G401 (cell line): Measurements from ENCODE around the gene NRXN2. TPM values are rescaled to one million over a fixed set of nuclear protein-coding genes. Genes with fewer than 3 reads are reported as not detected.
"Not testable (repeated sequence)": the region's sequence is repeated elsewhere in the genome, so short reads cannot be mapped to it uniquely, and the experiment has no call there.

Source experiments
- DNase-seq: peaks from one replicate; pipeline ENCODE4 v3.0.0-alpha.2; 2015; ENCODE audit warnings: low spot score
- in situ Hi-C: cut with HindIII; loops from 2 replicates; pipeline ENCODE4 v1.10.0; 2016; ENCODE audit warnings: low sequenced_read_pairs, mixed read lengths
- total RNA-seq: library from RNA; depleted of rRNA; stranded (reverse); fragments of >200 nt; shearing (Covaris generic); gene quantifications from 2 replicates; pipeline ENCODE4 v1.2.3, GENCODE V29; 2014

Gene NRXN2
- total RNA-seq, 1 experiment from 2014 or later: 16.7 TPM

DNA sequence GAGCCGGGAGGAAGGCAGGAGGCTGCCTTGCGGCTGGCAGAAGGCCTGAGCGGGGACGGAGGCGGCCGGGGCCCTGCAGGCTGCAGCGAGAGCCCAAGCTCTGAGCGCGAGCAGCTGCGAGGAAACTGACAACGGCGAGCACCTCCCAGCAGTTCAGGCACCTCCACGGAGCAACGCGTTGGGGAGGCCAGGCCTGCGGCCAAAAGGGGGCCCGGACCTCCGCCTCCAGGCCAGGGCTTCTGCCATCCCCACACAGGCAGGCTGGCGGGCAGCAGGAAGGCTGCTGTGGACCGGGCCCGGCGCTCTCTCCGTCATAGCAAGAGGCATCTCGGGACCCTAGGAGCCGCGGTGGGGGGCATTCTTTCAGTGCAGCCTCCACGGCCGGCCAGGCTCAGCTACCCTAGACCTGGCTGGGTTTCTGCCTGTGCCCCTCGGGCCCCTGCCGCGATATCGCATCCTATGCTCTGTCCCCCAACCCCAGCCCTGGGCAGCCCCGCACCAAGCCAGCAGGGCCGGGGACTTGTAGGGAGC is 154.9 kb downstream of the NRXN2 start:
- in situ Hi-C loops: no loop called here
- DNase-seq: peak; percentile 53

DNA sequence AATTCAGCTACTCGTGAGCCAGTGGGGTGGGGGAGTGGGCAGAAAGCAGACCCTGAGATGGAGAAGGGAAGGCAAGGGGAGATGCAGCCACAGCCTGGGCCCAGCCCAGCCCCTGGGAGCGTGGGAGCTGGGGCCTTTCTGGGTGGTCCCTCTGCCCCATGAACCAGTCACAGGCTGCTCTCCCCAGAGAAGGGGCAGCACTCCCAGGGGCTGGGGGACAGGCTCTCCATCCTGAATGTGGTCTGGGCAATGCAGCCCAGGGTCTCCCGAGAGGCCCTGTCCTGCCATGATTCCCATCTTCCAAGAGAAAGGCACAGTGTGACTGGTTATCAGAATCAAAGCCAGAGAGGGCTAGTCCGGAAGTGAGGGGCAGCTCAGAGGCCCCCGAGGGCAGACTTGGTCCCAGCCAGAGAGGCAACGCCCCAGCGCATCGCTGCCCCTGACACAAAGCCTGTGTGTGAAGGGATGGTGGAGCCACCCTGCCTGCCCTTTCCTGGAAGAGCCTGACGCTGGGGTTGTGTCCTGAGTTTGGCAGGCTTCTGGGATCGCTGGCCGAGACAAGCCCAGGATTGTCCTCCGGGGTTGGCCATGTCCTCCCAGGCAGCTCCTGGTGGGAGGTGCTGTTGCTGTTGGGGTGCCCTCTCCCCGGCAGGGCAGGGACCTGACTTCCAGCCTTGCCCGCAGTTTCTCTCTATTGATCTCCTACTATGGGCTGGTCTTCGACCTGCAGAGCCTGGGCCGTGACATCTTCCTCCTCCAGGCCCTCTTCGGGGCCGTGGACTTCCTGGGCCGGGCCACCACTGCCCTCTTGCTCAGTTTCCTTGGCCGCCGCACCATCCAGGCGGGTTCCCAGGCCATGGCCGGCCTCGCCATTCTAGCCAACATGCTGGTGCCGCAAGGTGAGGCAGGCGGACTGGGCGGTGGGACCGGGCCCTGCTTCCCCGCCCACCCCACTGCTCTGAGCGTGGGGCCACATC is 155.8 kb downstream of the NRXN2 start:
- in situ Hi-C loops: no loop called here
- no peak for DNase-seq

DNA sequence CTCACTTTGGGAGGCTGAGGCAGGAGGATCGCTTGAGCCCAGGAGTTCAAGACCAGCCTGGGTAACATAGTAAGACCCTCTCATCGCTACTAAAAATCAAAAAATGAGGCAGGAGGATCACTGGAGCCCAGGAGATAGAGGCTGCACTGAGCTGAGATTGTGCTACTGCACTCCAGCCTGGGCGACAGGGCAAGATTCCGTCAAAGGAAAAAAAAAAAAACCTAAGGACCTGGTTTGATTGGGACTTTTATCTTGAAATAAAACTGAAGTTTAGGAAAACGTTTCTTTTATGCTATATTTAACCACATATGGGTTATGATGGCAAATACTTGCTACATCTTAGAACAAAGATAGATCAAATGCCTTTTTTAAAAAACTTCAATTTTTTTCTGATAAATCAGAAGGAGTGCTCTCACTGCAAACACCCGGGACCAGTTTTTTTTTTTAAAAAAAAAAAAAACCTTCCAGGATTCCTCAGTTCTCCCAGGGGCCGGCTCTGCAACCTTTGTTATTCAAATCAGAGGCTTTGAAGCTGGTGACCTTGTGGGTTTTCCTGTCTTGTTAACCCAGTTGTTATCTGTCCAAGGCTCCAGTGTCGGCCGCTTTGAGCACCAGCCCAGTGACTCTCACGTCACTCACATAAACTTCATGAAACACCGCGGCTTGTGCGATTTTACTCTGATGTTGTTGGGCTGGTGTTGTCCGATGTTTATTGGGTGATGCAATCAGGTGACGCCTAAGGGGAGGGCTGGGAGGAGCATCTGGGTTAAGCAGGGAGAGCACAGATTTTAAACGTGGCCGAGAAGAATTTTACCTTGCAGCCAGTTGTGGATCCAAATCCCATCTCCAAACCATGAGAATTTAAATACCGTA is 156.7 kb downstream of the NRXN2 start:
- peak; percentile 83 for DNase-seq
- in situ Hi-C loops: no loop called here

DNA sequence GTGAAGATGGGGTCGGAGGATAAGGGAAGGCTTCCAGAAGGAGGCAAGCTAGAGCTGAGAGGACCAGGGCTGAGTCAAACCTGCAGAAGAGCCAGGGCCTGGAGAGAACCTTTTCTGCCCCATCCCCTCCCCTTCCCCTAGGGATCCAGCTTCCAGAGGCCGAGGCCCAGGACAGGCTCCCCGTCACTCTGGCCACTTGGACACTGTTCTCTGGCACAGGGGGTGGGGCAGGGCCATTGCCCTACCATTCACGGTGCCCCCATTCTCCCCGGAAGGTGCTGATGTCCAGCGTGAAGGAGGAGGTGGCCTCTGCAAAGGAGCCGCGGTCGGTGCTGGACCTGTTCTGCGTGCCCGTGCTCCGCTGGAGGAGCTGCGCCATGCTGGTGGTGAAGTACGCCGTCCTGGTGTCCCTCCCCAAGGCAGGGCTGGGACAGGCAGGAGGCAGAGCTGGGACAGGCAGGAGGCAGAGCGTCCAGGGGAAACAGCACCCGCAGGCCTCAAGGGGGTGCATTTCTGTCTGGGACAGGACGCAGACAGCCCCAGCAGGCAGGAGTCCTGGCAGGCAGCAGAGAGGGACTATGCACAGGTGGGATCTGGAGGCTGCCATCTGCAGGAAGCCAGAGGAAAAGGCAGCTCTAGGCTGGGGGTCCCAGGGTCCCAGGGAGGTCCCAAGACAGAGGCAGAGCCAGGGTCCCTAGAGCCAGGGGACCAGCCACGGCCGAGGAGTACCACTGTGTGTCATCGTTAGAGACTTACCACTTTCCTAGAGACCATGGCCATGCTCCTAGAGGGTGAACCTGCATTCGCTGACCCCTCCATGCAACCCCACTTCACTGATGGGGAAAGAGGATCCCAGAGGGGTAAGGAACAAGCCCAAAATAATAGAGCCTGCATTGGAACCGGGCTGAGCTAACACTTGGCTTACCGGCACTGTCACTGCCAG is 157.8 kb downstream of the NRXN2 start:
- in situ Hi-C loops: no loop called here
- no peak for DNase-seq

DNA sequence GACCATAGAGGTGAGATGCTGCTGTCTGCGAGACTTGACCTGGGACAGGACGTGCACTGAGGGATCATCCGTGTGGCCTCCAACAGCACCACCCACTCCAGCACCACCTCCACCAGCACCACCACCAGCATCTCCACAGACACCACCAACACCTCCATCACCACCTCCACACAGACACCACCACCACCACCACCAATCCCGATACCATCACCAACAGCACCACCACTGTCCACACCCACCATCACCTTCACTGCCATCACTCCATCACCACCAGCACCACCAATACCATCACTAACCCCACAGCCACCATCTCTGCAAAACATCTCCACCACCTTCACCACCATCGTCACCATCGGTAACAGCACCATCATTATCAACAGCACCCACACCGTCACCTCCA is 158.6 kb downstream of the NRXN2 start:
- in situ Hi-C loops: no loop called here
- no peak for DNase-seq

DNA sequence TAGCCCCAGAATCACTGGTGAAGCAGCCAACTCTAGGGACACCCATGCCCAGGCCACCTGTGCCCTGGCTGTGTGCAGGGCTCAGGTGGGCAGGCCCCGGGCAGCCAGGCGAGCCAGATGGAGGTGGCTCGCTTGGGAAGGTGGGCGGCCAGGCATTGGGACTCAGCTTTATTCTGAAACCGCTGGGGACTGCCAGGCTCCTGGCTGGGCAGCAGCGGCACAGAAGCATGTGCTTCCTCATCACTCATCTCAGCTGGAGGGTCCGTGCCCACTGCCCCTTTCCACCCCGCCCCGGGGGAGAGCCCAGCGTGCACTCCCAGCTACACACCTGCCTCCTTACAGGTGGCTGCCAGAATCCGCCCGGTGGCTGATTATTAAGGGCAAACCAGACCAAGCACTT is 159.0 kb downstream of the NRXN2 start:
- no peak for DNase-seq
- in situ Hi-C loops: no loop called here

DNA sequence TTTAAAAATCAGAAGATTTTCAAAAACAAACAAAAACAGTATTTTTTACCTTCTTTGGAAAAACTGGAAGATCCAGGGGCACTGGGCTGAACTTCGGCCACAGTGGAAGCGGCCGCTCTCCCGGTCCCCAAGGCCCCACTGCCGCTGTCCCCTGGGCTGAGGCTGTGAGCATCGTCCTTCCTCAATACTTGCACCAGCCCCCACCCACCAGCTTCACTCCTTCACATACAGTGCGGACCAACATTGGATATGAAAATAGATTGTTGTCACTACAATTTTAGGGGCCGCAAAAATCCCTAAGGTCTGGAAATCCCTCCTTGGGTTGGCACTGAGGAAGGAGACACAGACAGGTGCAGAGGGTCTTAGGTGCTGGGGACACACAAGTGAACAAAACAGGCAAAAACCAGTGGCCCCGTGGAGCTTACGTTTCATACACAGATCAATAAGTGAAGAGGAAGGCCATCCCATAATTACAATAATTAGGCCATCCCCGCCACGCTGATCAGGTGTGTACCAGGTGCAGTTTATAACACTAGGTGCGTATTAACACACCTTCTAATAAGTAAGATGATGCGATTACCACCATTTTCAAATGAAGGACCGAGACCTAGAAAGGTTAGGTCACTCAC is 160.2 kb downstream of the NRXN2 start:
- DNase-seq: no peak
- in situ Hi-C loops: no loop called here

DNA sequence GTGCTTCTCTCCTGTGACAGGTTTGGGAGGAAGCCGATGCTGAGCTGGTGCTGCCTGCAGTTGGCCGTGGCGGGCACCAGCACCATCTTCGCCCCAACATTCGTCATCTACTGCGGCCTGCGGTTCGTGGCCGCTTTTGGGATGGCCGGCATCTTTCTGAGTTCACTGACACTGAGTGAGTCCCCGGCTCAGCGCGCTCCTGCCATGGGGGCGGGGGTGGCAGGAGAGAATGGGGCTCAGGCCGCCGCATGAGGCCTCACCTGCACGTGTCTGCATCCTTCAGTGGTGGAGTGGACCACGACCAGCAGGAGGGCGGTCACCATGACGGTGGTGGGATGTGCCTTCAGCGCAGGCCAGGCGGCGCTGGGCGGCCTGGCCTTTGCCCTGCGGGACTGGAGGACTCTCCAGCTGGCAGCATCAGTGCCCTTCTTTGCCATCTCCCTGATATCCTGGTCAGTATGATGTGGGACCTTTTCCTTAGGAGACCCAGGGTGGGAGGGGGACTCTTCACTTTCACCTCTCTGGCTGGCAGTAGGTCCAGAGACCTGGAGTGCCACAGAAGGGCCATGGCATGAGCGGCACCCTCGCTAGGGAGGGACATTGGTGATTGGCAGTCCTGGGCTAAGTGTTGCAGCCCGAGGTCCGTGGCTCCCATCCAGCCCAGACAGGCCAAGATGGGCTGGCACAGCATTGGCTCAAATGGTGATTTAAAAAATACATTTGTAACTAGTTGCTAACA is 160.8 kb downstream of the NRXN2 start:
- no peak for DNase-seq
- in situ Hi-C loops: no loop called here

DNA sequence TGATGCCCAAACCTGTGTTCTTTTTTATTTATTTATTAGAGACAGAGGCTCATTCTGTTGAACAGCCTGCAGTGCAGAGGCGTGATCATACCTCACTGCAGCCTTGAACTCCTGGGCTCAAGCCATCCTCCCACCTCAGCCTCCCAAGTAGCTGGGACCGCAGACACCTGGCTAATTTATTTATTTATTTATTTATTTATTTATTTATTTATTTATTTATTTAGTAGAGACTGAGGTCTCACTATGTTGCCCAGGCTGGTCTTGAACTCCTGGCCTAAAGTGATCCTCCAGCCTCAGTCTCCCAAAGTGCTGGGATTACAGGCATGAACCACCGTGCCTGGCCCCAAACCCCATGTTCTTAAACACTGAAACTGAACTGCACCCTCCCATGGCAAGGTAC is 161.6 kb downstream of the NRXN2 start:
- DNase-seq, in situ Hi-C loops: not testable (repeated sequence)

DNA sequence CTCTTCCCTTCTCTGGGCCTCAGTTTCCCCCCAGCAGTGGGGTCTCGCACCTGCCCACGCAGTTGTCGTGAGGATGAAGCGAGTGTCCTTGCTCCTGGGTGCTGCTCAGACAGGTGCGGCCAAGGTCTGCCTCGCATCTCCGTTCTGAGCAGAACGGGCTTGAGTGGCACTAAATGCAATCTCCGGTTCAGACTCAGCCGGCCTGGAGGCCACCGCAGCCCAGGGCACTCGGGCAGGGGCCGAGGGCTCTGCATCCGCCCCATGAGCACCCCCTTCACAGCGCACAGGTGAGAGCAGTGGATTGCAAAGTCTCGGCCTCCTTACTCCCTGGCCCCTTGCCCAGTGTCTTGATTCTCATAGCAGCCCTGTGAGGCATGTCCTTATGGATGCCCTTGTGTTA is 162.1 kb downstream of the NRXN2 start:
- in situ Hi-C loops: no loop called here
- no peak for DNase-seq

DNA sequence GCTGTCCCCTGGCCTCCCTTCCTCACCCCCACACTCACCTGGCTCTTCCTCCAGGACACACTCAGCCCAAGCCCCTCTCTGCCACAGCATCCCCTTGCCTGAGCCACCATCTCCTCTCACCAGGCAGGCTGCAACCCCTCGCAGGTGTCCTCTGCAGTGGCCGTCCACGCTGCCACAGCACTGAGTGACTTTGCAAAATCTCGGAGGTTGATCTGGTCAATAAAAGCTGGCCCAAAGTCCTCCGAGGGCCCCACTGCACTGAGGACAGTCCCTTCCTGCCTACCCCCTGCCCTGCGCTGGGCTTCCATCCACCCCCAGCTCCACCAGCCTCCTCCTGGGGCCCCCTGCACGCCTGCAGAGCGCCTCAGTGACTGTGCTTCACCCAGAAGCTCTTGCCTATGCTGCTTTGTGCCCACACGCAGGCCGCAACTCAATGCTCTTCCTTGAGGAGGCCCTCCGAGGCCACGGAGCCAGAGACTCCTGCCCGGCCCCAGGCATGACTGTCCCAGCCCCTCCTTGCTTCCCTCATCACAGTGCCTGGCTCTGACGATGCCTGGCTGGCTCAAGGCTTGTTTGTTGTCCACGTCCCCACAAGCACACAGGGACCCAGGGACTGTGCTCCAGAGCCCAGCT is 162.7 kb downstream of the NRXN2 start:
- no peak for DNase-seq
- in situ Hi-C loops: no loop called here

DNA sequence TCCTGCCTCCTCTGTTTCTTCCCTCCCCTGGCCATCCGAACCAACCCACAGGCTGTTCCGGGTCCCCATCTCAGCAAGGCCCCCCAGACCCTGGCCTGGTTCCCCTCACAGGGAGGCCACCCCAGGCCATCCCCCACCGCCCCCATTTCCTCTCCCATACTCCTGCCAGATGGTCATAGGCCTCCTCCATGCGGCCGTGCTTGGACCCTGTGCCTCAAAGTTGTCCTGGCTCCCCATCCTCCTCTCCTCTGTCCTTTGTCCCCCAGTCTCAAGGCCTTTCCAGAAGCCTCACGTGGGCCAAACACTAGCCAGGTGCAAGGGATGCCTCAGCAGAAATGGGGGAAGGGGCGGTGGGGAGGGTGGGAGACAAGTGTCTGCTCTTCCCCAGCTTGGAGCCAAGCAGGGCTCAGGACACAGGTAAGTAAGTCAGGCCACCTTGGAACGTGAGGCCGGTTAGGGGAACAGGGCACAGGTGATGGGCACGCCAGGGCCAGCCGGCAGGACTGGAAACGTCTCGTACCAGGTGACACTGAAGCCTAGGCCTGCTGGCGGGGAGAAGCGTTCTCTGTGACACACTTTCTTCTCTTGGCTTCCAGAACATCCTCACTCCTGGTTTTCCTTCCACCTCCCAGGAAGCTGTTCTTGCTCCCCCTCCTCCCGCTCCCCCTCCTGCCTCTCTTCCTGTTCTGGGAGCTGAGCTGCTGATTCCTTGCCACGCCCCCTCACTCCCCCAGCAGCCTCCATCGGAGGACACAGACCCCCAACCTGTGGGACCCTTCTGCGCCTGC is 163.5 kb downstream of the NRXN2 start:
- DNase-seq: peak; percentile 57
- in situ Hi-C loops: no loop called here

DNA sequence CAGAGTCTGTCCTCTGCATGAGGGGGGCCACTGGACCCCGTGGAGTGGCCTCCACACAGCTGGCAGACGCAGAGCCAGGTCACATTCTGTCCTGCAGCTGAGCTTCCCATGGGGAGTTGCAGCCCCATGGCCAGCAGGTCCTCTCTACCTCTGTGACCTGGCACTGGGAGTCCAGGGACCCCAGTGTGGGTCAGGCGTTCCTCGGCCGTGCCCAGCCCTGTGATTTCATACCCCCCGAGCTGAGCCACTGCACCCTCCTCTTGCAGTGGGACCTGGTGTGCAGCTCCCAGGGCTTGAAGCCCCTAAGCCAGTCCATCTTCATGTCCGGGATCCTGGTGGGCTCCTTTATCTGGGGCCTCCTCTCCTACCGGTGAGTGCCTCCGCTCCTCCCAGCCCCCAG is 164.1 kb downstream of the NRXN2 start:
- no peak for DNase-seq
- in situ Hi-C loops: no loop called here

DNA sequence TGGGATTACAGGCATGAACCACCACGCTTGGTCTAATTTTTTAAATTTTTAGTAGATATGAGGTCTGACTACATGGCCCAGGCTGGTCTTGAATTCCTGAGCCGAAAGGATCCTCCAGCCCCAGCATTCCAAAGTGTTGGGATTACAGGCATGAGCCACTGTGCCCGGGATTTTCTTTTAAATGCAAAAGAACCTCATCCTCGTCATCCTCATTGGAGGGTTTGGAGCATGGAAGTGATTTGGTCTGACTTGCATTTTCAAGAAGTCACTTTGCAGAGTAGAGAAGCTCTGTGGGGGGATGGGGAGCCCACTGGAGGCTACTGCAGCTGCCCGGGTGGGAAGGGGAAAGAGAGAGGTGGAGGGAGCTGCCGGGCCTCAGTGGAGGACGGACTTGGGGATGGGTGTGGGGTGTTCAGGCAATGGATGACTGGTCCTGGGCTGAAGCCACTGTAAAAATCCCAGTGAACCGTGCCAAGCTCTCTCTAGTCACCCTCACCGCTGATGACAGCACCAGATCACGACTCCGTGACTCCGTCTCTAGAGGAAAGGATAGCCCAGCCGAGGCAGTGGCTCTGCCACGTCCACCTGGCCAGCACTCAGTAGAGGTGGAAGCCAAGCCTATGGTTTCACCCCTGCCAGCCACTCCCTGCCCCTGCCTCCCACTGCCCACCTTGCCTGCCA is 164.8 kb downstream of the NRXN2 start:
- DNase-seq: no peak
- in situ Hi-C loops: no loop called here

DNA sequence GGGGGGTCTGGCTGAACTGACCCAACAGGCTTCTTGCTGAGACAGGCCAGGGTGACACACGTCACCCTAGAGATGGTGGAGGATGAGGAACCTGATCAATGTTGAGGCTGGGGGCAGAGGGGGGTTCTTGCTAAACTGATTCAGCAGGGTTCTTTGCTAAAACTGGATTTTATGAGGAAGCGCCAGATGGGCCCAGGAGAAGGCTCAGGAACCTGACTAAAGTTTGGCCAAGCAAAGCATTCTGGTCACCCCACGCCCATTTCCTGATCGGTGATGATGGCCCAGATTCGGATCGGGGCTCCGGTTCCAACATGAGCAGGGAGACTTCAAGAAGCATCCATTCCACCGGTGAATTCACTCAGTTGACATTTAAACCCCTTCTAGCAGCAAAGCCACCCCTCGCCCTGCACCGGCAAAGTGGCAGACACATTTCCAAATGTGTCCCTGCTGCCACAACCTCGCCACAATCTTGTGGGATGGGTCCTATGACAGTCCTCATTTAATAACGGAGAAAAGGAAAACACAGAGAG is 166.2 kb downstream of the NRXN2 start:
- in situ Hi-C loops: no loop called here
- DNase-seq: no peak
